Colon (tissue), 2 donors: ENCODE measurements around the gene VAT1L.

Experiments
- FAIRE-seq: peaks from 2 replicates; lab custom pipeline; 2012; peaks lifted over from hg19 to GRCh38; lab: Jason Lieb, UNC
- donor health status: control.
- donor health status: control.

VAT1L gene

GRCh38 chr16:77993111-77993985, 205.0 kb downstream of the VAT1L start:
- no peak for FAIRE-seq

GRCh38 chr16:77995843-77996455, 207.6 kb downstream of the VAT1L start:
- FAIRE-seq = no peak

- no peak for FAIRE-seq
These were observed 210.1 kb downstream of the VAT1L start for GRCh38 chr16:77998350-77999023.

- no peak for FAIRE-seq
These were observed 213.2 kb downstream of the VAT1L start for GRCh38 chr16:78001451-78002025.

- FAIRE-seq = no peak
These were observed 214.7 kb downstream of the VAT1L start for GRCh38 chr16:78002915-78003538.

- no peak for FAIRE-seq
These were observed 216.2 kb downstream of the VAT1L start for GRCh38 chr16:78004517-78004916.

GRCh38 chr16:78005881-78006280, 217.5 kb downstream of the VAT1L start:
- FAIRE-seq = no peak

GRCh38 chr16:78007121-78007520, 218.8 kb downstream of the VAT1L start:
- no peak for FAIRE-seq

GRCh38 chr16:78022347-78023060, 234.1 kb downstream of the VAT1L start, which contains the start of gene CLEC3A:
Gene CLEC3A, plus strand, starts transcription at chr16:78022548. Its CDS starts 79 bp downstream, at chr16:78022627.
- FAIRE-seq = no peak

GRCh38 chr16:78024159-78024558, 235.8 kb downstream of the VAT1L start:
- no peak for FAIRE-seq

GRCh38 chr16:78025631-78026030, 237.3 kb downstream of the VAT1L start:
- no peak for FAIRE-seq

GRCh38 chr16:78028018-78028417, 239.7 kb downstream of the VAT1L start:
- no peak for FAIRE-seq
